ENCODE data around the gene GATA1. TPM values are rescaled to one million over a fixed set of nuclear protein-coding genes. Genes with fewer than 3 reads are reported as not detected.
A peak's percentile ranks its signal among the peaks of the same experiment; 100 is the strongest.

Gene GATA1
- total RNA-seq (2013; cell fraction: nucleolus; rRNA removed), result not detected in 2 replicates
- total RNA-seq (2014; rRNA removed), result not detected in 2 replicates
- not detected in 2 replicates for total RNA-seq (2014; rRNA removed; fragmentation: Illumina TruSeq; extraction: Trizol)
- total RNA-seq (2021), result 0.13 and 0.36 TPM in 2 replicates
- polyA plus RNA-seq (2011; ENCODE audit: low read depth), result not detected
- polyA plus RNA-seq (2011; rRNA removed), result not detected in 2 replicates
- polyA plus RNA-seq (2011; cell fraction: cytosol; rRNA removed), result not detected in 2 replicates
- not detected in 2 replicates for polyA plus RNA-seq (2011; cell fraction: nucleus; rRNA removed)
- polyA plus RNA-seq (2012), result not detected in 2 replicates
- polyA plus RNA-seq (2014; fragmentation: Illumina TruSeq; extraction: Trizol), result not detected in 2 replicates
- polyA plus RNA-seq (2014; fragmentation: Nextera tagmentation; extraction: Ambion mirVana), result not detected
- 0.24 TPM in 1 of 2 replicates, not detected in the other for polyA plus RNA-seq (2014; rRNA removed)
- not detected for polyA plus RNA-seq (2016; fragmentation: Nextera tagmentation; extraction: Ambion mirVana)
- polyA minus RNA-seq (2011; rRNA and poly(A)+ RNA removed), result not detected in 2 replicates
- polyA minus RNA-seq (2011; cell fraction: cytosol; rRNA and poly(A)+ RNA removed), result not detected in 2 replicates
- not detected in 2 replicates for polyA minus RNA-seq (2011; cell fraction: nucleus; rRNA and poly(A)+ RNA removed)
- not detected for Bru-seq, nascent RNA
- BruChase-seq, experiment 1, labeled RNA remaining after a 6-hour chase, result not detected
- percentile 9 among the genes with signal in this experiment for BruChase-seq, experiment 2, labeled RNA remaining after a 2-hour chase
- long read RNA-seq, experiment 1, result 0 reads
- long read RNA-seq, experiment 2, result 0 reads

DNA sequence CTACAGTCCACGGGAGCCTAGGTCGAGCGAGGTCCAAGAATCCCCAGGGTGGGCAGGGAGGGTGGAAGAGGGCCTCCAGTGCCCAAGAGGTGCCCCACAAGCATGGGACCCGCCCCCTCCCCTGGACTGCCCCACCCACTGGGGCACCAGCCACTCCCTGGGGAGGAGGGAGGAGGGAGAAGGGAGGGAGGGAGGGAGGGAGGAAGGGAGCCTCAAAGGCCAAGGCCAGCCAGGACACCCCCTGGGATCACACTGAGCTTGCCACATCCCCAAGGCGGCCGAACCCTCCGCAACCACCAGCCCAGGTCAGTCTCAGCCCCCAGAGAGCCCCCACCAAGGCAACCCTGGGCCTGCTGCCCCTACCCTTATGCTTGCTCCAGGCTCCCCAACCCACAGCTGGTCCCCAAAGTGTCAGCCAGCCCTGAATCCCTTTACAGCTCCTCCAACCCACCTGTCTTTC lies at the start of gene GATA1:
GATA1 (plus strand) TSS at position 250 of the 460 bp plus-strand sequence. CDS start 4,520 bp downstream, outside the sequence.
- no peak within 1 kb of the TSS for H3K9ac ChIP-seq (ENCODE audit: control insufficient read depth, insufficient read depth, low read length)
- no peaks in the 10 kb centered on the region for H3K9me3 ChIP-seq (replicated peaks; ENCODE audit: control insufficient read depth, insufficient read depth, low read length)
- no TSS peak for BruUV-seq (replicated peaks)
- no peaks in the 10 kb centered on the region for H4K20me1 ChIP-seq (ENCODE audit: control insufficient read depth, insufficient read depth)
- in situ Hi-C loops (cut with MboI), result no loop called here
- H3K4me2 ChIP-seq (ENCODE audit: control insufficient read depth, insufficient read depth), result no peak within 1 kb of the TSS
- ChIA-PET SMC1A (ENCODE audit: uncharacterized antibody, unreplicated experiment) (no interaction called here), RAD21 (ENCODE audit: unreplicated experiment) (no interaction called here), POLR2A (no interaction called here), CTCF (no interaction called here)
- H3K4me3 ChIP-seq, result no peak within 1 kb of the TSS
- intact Hi-C loops (cut with micrococcal nuclease; ENCODE audit: unreplicated experiment), result no loop called here
- H3K4me1 ChIP-seq (ENCODE audit: control insufficient read depth, insufficient read depth, low read length), result no peaks in the 10 kb centered on the region
- no peaks in the 10 kb centered on the region for H3K27me3 ChIP-seq (replicated peaks in 1 of 2; ENCODE audit: control insufficient read depth in 2 of 2, insufficient read depth in 2 of 2, low read length in 1 of 2)
- no peak for DNase-seq (ENCODE audit: low read depth, low spot score)
- H3K27ac ChIP-seq (ENCODE audit: control insufficient read depth, insufficient read depth), result no peak within 1 kb of the TSS
- H3K79me2 ChIP-seq (ENCODE audit: control insufficient read depth, insufficient read depth, low read length), result no peaks in the 10 kb centered on the region
- 16% methylated on average over 5 of the region's 7 CpGs for WGBS (ENCODE audit: insufficient coverage, insufficient replicate concordance, low lambda C conversion rate, missing lambda C conversion rate)
- no peak for FAIRE-seq
- no peaks in the 10 kb centered on the region for H3K36me3 ChIP-seq (ENCODE audit: control insufficient read depth in 2 of 2, insufficient read depth in 2 of 2, low read length in 1 of 2)
- no peak within 1 kb of the TSS for H2AFZ ChIP-seq (ENCODE audit: control insufficient read depth, low read depth, low read length)
- no peak for ATAC-seq
- TF ChIP-seq BHLHE40 (IDR thresholded peaks at IDR 0.05; ENCODE audit: borderline replicate concordance in 1 of 2, low read depth in 2 of 2, low read length in 1 of 2) (no peak), FOXM1 (IDR thresholded peaks at IDR 0.05; ENCODE audit: low read depth, low read length) (no peak), CHD4 (IDR thresholded peaks at IDR 0.05) (no peak), CHD1 (IDR thresholded peaks at IDR 0.05; ENCODE audit: low read depth, low read length) (no peak), SMAD1 (IDR thresholded peaks at IDR 0.05; ENCODE audit: low read depth, partially characterized antibody) (no peak), MYB (IDR thresholded peaks at IDR 0.05; ENCODE audit: borderline replicate concordance, low read depth, low read length) (no peak), NR2C1 (IDR thresholded peaks at IDR 0.05) (no peak), TCF3 (IDR thresholded peaks at IDR 0.05; ENCODE audit: borderline replicate concordance, insufficient read depth, low read depth, low read length) (no peak), KAT2A (conservative IDR thresholded peaks at IDR 0.05; ENCODE audit: control insufficient read depth, low read depth, low read length) (no peak), BMI1 (IDR thresholded peaks at IDR 0.05; ENCODE audit: borderline replicate concordance) (no peak), BCL11A (IDR thresholded peaks at IDR 0.05; ENCODE audit: low read depth, low read length) (no peak), IRF4 (IDR thresholded peaks at IDR 0.05; ENCODE audit: low read depth, low read length) (no peak), PAX8 (IDR thresholded peaks at IDR 0.05) (no peak), SIN3A (IDR thresholded peaks at IDR 0.05; ENCODE audit: low read depth, low read length) (no peak), CBX5 (IDR thresholded peaks at IDR 0.05; ENCODE audit: low read depth) (no peak)
- TF ChIP-seq, protein P1, sequence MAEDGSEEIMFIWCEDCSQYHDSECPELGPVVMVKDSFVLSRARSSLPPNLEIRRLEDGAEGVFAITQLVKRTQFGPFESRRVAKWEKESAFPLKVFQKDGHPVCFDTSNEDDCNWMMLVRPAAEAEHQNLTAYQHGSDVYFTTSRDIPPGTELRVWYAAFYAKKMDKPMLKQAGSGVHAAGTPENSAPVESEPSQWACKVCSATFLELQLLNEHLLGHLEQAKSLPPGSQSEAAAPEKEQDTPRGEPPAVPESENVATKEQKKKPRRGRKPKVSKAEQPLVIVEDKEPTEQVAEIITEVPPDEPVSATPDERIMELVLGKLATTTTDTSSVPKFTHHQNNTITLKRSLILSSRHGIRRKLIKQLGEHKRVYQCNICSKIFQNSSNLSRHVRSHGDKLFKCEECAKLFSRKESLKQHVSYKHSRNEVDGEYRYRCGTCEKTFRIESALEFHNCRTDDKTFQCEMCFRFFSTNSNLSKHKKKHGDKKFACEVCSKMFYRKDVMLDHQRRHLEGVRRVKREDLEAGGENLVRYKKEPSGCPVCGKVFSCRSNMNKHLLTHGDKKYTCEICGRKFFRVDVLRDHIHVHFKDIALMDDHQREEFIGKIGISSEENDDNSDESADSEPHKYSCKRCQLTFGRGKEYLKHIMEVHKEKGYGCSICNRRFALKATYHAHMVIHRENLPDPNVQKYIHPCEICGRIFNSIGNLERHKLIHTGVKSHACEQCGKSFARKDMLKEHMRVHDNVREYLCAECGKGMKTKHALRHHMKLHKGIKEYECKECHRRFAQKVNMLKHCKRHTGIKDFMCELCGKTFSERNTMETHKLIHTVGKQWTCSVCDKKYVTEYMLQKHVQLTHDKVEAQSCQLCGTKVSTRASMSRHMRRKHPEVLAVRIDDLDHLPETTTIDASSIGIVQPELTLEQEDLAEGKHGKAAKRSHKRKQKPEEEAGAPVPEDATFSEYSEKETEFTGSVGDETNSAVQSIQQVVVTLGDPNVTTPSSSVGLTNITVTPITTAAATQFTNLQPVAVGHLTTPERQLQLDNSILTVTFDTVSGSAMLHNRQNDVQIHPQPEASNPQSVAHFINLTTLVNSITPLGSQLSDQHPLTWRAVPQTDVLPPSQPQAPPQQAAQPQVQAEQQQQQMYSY (CRISPR knock-in tag; IDR thresholded peaks at IDR 0.05), result no peak
- TF ChIP-seq, protein P2, sequence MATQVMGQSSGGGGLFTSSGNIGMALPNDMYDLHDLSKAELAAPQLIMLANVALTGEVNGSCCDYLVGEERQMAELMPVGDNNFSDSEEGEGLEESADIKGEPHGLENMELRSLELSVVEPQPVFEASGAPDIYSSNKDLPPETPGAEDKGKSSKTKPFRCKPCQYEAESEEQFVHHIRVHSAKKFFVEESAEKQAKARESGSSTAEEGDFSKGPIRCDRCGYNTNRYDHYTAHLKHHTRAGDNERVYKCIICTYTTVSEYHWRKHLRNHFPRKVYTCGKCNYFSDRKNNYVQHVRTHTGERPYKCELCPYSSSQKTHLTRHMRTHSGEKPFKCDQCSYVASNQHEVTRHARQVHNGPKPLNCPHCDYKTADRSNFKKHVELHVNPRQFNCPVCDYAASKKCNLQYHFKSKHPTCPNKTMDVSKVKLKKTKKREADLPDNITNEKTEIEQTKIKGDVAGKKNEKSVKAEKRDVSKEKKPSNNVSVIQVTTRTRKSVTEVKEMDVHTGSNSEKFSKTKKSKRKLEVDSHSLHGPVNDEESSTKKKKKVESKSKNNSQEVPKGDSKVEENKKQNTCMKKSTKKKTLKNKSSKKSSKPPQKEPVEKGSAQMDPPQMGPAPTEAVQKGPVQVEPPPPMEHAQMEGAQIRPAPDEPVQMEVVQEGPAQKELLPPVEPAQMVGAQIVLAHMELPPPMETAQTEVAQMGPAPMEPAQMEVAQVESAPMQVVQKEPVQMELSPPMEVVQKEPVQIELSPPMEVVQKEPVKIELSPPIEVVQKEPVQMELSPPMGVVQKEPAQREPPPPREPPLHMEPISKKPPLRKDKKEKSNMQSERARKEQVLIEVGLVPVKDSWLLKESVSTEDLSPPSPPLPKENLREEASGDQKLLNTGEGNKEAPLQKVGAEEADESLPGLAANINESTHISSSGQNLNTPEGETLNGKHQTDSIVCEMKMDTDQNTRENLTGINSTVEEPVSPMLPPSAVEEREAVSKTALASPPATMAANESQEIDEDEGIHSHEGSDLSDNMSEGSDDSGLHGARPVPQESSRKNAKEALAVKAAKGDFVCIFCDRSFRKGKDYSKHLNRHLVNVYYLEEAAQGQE (IDR thresholded peaks at IDR 0.05; ENCODE audit: low read depth, low read length), result no peak

Measured in GM12878 (cell line).